ENCODE results near the gene TP53BP2.
"Not testable (repeated sequence)": the region's sequence is repeated elsewhere in the genome, so short reads cannot be mapped to it uniquely, and the experiment has no call there.

TP53BP2 gene

GRCh38 chr1:223845810-223846682 is at the start of gene TP53BP2:
TSS of gene TP53BP2 (minus strand) at chr1:223845947. CDS start at chr1:223845680, 267 bp downstream.
- DNase-seq (ENCODE audit: low read depth) = peak; percentile 76

GRCh38 chr1:223890494-223890893 is 44.7 kb upstream of the TP53BP2 start:
- not testable (repeated sequence) for DNase-seq (ENCODE audit: low read depth)

GRCh38 chr1:223889319-223889718 is 43.6 kb upstream of the TP53BP2 start:
- DNase-seq (ENCODE audit: low read depth) = not testable (repeated sequence)

- no peak for DNase-seq (ENCODE audit: low read depth)
These were observed 42.1 kb upstream of the TP53BP2 start for GRCh38 chr1:223887747-223888418.

GRCh38 chr1:223886516-223886921 is 40.8 kb upstream of the TP53BP2 start:
- DNase-seq (ENCODE audit: low read depth) = no peak

GRCh38 chr1:223885614-223886013 is 39.9 kb upstream of the TP53BP2 start:
- DNase-seq (ENCODE audit: low read depth) = no peak

GRCh38 chr1:223878598-223879325 is 33.0 kb upstream of the TP53BP2 start:
- DNase-seq (ENCODE audit: low read depth) = no peak

GRCh38 chr1:223877804-223878203 is 32.1 kb upstream of the TP53BP2 start:
- no peak for DNase-seq (ENCODE audit: low read depth)

- DNase-seq (ENCODE audit: low read depth) = no peak
These were observed 30.8 kb upstream of the TP53BP2 start for GRCh38 chr1:223876590-223876989.

GRCh38 chr1:223873044-223873443 is 27.3 kb upstream of the TP53BP2 start:
- peak; percentile 34 for DNase-seq (ENCODE audit: low read depth)

- DNase-seq (ENCODE audit: low read depth) = no peak
These were observed 26.7 kb upstream of the TP53BP2 start for GRCh38 chr1:223872308-223872901.

- DNase-seq (ENCODE audit: low read depth) = peak; percentile 98
These were observed 25.1 kb upstream of the TP53BP2 start for GRCh38 chr1:223870617-223871574.

- DNase-seq (ENCODE audit: low read depth) = not testable (repeated sequence)
These were observed 19.0 kb upstream of the TP53BP2 start for GRCh38 chr1:223864599-223865368.

- no peak for DNase-seq (ENCODE audit: low read depth)
These were observed 18.3 kb upstream of the TP53BP2 start for GRCh38 chr1:223864084-223864483.

- no peak for DNase-seq (ENCODE audit: low read depth)
These were observed 16.2 kb upstream of the TP53BP2 start for GRCh38 chr1:223861904-223862303.

- DNase-seq (ENCODE audit: low read depth) = no peak
These were observed 14.4 kb upstream of the TP53BP2 start for GRCh38 chr1:223860051-223860622.

- no peak for DNase-seq (ENCODE audit: low read depth)
These were observed 13.3 kb upstream of the TP53BP2 start for GRCh38 chr1:223859058-223859457.

- no peak for DNase-seq (ENCODE audit: low read depth)
These were observed 10.6 kb upstream of the TP53BP2 start for GRCh38 chr1:223856386-223856785.

- no peak for DNase-seq (ENCODE audit: low read depth)
These were observed 8.0 kb upstream of the TP53BP2 start for GRCh38 chr1:223853748-223854147.

- no peak for DNase-seq (ENCODE audit: low read depth)
These were observed 7.5 kb upstream of the TP53BP2 start for GRCh38 chr1:223853275-223853674.
